Measurements from ENCODE around the gene CGGBP1.

DNA sequence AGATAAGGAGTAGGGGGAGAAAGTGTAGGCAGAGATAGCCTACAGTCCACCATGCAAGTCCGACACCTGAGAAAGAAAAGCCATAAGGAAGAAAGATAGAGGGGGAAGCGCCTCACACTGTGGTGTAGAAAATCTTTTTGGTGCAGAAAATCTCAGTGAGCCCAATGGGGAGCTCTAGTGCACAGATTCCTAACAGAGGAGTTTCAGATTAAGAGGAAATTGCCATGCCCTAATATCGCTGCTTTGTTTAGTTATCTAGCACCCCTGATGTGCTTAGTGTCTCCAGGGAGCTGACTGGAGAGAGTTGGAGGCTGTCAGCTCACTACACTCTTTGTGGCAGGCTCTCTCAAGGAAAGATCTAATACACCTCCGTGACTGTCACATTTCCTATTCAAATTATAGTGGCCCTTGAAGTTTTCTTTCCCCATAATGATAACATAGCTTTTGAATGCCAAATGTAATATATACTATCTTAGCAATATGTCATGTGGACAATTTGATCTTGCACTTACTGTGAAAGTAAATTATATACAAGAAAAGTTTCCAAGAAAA is 33.7 kb downstream of the CGGBP1 start:
- TF ChIP-seq, protein P1, sequence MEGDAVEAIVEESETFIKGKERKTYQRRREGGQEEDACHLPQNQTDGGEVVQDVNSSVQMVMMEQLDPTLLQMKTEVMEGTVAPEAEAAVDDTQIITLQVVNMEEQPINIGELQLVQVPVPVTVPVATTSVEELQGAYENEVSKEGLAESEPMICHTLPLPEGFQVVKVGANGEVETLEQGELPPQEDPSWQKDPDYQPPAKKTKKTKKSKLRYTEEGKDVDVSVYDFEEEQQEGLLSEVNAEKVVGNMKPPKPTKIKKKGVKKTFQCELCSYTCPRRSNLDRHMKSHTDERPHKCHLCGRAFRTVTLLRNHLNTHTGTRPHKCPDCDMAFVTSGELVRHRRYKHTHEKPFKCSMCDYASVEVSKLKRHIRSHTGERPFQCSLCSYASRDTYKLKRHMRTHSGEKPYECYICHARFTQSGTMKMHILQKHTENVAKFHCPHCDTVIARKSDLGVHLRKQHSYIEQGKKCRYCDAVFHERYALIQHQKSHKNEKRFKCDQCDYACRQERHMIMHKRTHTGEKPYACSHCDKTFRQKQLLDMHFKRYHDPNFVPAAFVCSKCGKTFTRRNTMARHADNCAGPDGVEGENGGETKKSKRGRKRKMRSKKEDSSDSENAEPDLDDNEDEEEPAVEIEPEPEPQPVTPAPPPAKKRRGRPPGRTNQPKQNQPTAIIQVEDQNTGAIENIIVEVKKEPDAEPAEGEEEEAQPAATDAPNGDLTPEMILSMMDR (IDR thresholded peaks at IDR 0.05) = no peak
- no peak for TF ChIP-seq POLR2A (IDR thresholded peaks at IDR 0.05)
